HG03439 (cell line): ENCODE data around the gene SLC1A5.

ENCODE experiments used
- ATAC-seq: cut with Tn5 transposase; IDR thresholded peaks from one replicate; pipeline ENCODE4 v1.9.1; 2021; ENCODE audit warnings: mild to moderate bottlenecking, moderate library complexity; ENCODE audit not compliant: unreplicated experiment

SLC1A5 gene

GRCh38 chr19:46745030-46745429 lies 43.4 kb downstream of the SLC1A5 start:
- ATAC-seq = no peak

DNA sequence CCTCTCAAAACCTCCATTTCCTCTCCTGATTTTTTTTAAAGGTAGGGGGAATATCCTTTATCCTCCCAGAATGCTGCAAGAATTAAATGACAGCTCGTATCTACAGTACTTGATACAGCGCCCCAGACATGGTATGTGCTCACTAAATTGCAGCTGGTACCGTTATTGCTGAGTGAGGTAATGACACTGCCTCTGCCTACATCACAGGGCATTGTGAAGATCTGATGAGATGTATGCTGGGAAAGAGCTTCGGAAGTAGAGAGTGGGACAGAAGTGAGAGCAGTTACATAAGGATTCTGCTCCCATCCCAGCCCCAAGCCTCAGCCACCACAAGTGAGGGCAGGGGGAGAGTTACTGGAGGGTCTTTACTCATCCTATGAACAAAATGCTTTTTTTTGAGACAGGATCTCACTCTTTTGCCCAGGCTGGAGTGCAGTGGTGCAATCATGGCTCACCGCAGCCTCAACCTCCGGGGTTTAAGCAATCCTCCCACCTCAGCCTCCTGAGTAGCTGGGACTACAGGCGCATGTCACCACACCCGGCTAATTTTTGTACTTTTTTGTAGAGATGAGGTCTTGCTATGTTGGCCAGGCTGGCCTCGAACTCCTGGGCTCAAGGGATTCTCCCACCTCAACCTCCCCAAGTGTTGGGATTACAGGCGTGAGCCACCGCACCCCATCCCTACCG lies 44.2 kb downstream of the SLC1A5 start:
- ATAC-seq = no peak

DNA sequence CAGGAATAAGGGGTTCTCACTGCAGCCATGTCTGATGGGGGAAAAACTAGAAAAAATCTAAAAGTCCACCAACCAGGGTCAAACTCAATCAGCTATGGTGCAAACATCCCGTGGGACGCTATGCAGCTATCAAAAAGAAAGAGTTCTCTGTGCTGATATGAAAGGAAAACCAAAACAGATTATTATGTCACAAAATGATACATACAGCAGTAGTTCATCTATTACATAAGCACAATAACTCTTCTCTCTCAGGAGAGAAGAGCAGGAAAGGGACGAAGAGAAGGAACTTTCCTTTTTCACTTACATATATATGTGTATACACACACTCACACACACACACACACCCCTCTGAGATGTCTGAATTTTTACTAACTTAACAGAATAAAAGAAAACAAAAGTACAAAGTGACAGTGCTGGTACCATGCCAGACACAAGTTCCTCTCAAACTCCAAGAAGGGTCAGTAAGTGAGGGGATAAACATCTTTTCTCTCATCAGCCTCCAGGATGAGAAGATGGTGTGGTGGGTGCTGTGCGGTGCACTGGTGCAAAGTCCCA lies 45.4 kb downstream of the SLC1A5 start:
- no peak for ATAC-seq

DNA sequence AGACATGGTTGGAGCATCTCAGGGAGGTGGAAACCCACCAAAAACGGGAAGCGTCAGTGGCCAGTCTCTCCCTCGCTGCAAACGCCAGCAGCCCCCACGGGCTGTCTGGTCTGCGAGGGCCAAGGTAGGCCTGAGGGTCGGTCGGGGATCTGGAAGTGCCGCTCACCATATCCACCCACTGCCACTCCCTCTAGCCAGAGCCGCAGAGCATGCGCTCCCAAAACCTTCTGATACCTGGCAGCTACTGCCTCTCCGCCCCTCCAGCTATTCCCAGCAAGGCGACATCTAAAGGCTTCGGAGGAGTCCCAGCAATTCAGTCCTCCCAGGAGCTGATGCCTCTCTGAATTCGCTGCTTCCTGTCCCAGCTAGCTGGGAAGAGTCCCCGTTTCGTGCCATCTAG lies 46.9 kb downstream of the SLC1A5 start:
- ATAC-seq = no peak

DNA sequence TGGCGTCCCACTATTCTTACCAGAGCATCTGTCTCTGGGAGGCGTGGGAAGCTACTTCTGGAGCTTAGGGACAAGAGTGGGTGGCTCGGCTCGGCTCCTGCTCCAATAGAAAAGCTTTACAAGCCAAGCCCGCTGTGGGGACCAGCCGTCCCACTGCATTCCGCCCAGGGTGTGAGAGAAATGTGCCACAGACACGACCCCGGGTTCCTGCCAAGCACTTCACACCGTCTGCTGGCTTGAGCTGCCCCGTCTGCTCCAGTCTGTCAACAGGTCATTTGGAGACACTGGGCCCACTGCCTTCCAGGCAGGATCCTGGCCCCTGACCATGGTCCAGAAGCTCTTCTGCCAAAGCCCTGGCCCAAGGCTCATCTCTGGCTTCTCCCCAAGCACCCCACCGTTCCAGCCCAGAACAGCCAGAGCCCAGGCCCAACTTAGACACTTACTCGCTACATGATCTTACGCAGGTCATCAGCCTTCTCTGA lies 49.1 kb downstream of the SLC1A5 start:
- no peak for ATAC-seq

GRCh38 chr19:46737761-46738171 lies 50.6 kb downstream of the SLC1A5 start:
- no peak for ATAC-seq

DNA sequence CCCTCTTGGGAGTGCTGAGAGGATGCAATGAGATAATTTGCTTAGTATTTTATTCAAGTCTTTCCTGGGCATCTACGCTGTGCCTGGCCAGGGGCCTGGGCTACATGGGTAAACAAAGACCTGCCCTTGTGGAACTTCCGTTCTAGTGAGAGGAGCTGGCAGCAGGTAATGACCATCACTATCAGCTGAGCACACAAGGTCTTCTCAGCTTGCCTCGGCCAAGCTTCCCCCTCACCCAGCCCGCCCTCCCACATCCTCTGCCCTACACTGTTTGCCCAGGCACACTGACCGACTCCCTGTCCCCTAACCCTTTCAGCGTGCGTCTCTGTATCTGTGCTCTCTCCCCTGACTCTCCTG lies 51.1 kb downstream of the SLC1A5 start:
- ATAC-seq = no peak

DNA sequence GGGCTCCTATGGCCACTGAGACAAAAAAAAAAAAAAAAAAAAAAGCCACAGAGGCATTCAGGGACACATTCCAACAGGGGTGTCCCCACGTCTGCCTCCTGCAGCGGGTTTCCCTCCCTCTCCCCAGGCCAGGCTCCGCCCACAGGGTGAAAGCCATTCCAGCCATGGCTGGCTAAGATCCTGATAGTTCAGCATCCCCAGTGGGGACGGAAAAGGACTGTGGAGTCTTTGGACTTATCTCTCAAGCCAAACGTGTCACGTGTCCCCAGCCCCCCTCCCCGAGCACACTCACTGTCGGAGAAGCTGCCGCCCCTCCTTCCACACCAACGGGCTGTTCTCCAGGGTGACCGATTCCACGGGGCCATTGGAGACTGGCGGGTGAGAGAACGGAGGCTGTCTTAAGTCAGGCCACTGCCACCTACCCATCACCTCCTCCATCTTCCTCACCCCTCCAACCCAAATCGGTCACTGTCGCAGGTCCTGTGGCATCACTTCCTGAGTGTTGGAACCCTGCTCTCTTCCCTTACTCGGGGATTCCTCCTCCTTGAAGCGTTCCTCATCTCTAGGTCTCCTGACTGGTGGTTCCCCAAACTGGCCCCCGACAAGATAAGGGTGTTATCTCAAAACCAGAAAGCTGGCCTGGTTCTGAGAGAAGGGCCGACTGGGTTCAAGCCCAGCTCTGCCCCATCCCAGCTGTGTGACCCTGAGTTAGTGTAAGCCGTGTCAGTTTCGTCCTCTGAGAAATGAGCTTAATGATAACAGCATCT lies 51.7 kb downstream of the SLC1A5 start:
- ATAC-seq = no peak

- no peak for ATAC-seq
These were observed 54.6 kb downstream of the SLC1A5 start for GRCh38 chr19:46733690-46734292.

- ATAC-seq = no peak
These were observed 55.3 kb downstream of the SLC1A5 start for GRCh38 chr19:46732966-46733689.

- no peak for ATAC-seq
These were observed 56.0 kb downstream of the SLC1A5 start for GRCh38 chr19:46732172-46732938.

GRCh38 chr19:46731584-46731983 lies 56.8 kb downstream of the SLC1A5 start:
- no peak for ATAC-seq

- no peak for ATAC-seq
These were observed 57.3 kb downstream of the SLC1A5 start for GRCh38 chr19:46731007-46731501.

DNA sequence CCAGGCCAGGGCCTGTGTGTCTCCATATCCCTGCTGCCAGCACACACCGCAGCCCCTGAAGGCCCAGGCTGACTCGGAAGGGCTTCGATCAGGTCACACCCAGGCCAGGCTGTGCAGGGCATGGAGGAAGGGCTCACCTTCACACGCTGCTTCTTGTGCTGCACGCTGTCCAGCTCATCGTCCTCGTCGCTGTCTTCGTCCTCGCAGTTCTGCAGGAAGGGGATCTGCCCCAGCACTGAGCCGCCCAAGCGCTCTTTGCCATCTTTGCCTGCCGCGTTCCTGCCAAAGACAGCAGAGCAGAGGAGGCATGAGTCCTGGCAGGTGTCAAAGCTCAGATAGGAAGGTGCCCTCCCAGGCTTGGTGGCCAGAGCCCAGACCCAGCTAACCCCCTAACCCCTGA lies 57.8 kb downstream of the SLC1A5 start:
- ATAC-seq = no peak

DNA sequence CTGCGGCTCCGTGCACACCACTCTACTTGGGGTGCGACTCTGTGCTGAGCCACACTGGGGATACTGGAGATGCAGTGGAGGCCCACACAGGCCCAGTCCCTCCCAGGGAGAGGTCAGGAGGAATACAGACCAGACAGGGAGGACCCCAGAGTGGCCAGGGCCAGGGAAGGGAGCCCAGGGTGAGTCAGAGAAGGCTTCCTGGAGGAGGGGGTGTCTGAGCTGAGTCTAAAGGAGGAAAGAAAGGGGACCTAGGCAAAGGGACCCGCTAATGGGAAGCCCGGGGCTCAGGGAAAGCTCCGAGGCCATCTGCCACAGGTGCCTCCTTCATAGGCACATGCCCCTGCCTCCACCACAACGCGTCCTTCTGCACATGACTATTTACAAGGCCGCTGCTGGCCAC lies 58.2 kb downstream of the SLC1A5 start:
- no peak for ATAC-seq

- ATAC-seq = no peak
These were observed 58.7 kb downstream of the SLC1A5 start for GRCh38 chr19:46729696-46730095.

DNA sequence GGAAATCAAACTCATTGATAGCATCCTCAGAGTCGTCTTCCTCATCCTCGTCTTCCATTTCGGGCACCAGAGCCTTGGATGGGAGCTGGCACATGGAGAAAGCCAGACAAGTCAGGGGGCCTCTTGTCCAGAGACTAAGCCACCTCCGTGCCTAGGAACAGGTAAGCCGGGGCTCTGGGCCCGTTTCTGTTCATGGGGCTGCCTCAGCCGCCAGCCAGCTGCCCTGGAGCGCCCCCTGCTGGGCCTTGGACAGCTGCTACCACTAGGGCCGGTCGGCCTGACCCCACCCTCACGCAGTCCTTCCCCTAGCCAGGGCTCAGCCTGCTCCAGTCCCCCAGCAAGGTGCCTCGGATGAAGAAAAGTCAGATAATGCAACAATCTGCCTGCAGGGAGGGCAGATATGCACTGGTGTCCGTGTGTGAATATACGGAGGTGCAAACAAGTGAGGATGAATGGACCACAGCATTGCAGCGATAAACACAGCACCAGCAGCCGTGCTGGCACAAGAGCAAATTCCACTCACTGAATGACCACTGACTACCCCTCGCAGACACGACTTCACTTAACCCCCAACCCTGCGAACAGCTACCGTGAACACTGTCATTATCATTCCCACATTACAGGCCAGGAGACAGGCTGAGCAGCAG lies 59.6 kb downstream of the SLC1A5 start:
- ATAC-seq = no peak

DNA sequence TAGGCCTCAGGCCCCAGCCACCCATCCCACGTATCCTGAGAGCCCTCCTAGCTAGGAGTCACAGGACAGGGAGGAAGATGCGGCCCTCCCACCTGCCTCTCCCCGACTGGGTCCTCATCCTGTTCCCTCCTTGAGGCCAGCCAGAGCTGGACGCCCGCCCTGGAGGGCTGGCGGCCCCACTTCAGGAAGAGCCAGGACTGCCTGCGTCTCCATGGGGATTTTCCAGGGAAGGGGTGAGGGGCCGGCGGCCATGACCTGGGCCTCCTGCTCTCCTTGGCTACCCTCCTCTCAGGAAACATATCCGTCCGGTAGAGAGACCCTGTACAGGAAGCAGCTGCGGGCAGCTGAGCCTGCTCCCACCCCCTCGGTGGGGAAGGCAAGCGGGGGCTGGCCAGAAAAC lies 60.2 kb downstream of the SLC1A5 start:
- no peak for ATAC-seq

DNA sequence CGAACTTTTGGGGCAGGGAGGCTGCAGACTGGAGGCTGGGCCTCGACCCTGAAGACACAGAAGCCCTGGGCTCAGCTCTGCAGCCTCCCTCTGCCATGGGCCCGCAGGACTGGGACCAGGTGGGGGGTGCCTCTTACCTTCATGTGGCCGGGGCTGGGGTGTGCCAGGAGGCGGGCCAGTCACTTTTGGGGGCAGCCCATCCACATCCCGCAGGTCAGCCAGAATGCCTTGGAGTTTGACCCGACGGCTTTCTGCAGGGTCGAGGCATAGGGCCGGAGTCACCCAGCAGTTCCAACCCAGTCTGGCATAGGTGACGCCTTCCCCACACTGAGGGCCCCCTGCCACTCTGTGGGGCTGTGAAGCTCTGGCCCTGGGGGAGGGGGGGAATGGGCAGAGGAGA lies 60.6 kb downstream of the SLC1A5 start:
- ATAC-seq = no peak
